Activated naive CD8-positive, alpha-beta T cell treated with anti-CD3 and anti-CD28 coated beads, Interleukin-2, amount 50 U/mL, for 24 hours (primary cell): Measurements from ENCODE around the gene S100A2.
"Not testable (repeated sequence)": the region's sequence is repeated elsewhere in the genome, so short reads cannot be mapped to it uniquely, and the experiment has no call there.

ENCODE experiments used
- ATAC-seq: fragments of 150-1000 bp; cut with Tn5 transposase; one replicate; pipeline ENCODE4 v1.10.0; 2021
- DNase-seq: peaks from one replicate; pipeline ENCODE4 v3.0.0; 2021
- H3K27ac Mint-ChIP-seq: one replicate; pipeline ENCODE4 v1.8.0; 2021; ENCODE audit warnings: mild to moderate bottlenecking, mixed read lengths
- H3K27me3 Mint-ChIP-seq: one replicate; pipeline ENCODE4 v1.8.0; 2021; ENCODE audit warnings: mixed read lengths
- H3K36me3 Mint-ChIP-seq: one replicate; pipeline ENCODE4 v1.8.0; 2021; ENCODE audit warnings: low read depth, mixed read lengths
- H3K4me1 Mint-ChIP-seq: one replicate; pipeline ENCODE4 v1.8.0; 2021; ENCODE audit warnings: mixed read lengths
- H3K4me3 Mint-ChIP-seq: one replicate; pipeline ENCODE4 v1.8.0; 2021; ENCODE audit warnings: mild to moderate bottlenecking, moderate library complexity, mixed read lengths
- H3K9me3 Mint-ChIP-seq: one replicate; pipeline ENCODE4 v1.8.0; 2021; ENCODE audit warnings: mixed read lengths

Gene S100A2

DNA sequence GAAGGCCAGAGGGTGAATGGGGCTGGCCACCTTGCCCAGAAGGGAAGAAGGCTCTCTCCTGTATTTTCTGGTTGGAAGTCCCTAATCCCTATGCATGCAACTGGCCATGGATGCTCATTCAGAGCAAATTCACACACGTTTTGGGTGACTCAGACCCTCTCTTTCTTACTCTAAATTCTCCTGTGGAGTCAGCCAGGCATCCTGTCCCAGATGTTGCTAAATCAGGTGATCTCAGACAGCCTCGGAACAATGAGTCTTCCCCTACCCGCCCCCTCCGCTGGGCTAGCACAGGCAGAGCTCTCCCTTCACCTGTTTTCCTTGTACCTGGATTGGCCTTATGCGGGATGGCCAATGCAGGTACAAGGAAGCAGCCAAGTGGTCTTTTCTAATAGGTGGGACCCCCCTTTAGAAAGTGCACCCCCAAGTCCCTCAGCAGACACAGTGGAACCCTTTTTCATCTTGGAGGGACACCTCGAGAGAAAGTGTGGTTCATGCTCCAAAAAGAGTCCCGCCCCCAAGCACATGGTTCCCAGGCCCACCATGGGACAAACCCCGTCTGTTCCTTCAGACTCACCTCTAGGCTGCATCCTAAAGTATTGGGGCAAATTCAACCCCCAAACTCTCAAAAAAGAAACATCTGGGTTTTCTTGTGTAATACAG, 38.5 kb downstream of the S100A2 start:
- no peaks in the 10 kb centered on the region for H3K36me3 Mint-ChIP-seq
- H3K27me3 Mint-ChIP-seq = no peaks in the 10 kb centered on the region
- no peak overlapping the region for H3K4me3 Mint-ChIP-seq
- H3K27ac Mint-ChIP-seq = no peak overlapping the region
- peaks cover 23% of the 10 kb centered on the region for H3K4me1 Mint-ChIP-seq
- ATAC-seq = no peak
- no peak for DNase-seq
- H3K9me3 Mint-ChIP-seq = no peaks in the 10 kb centered on the region

DNA sequence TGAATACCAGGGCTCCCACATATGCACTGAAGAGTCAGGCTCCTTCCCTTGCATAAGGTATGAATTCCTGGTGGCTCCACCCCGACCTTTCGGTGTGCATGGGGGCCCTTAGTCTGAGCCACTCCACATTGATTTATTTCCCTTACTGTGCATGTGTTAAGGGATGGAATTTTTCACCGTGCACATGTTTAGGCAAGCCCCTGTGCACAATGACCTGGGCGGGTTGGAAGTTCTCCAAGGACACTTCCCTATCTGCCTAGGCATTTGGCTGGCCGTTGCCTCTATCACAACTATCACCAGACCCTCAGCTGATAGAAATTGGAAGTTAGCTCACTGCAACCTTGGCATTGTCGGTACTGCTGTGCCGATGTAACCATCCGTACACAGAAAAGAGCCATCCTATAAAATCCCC, 39.5 kb downstream of the S100A2 start:
- no peaks in the 10 kb centered on the region for H3K36me3 Mint-ChIP-seq
- DNase-seq = no peak
- ATAC-seq = no peak

DNA sequence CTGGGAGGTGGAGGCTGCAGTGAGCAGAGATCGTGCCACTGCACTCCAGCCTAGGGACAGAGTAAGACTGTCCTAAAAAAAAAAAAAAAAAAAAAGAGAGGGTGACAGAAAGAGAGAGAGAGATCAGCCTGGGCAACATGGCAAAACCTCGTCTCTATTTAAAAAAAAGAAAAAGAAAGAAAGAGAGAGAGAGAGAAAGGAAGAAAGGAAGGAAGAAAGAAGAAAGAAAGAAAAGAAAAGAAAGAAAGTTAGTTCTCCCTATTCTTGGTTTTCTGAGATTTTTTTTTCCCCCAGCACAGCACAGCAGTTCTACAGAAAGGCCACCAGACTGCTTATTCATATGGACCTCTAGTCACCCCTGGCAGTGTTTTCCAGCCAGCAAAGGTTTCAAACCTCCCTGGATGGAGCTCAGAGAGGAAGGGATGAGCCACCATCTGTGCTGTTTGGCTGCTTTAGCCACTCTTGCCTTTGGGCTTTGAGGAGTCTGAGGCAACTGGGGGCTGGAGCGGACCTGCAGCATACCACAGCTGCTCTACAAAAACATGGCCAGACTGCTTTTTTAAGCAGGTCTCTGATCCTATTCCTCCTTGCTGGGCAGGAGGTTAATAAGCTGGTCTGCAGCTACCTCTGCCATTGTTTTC, 40.4 kb downstream of the S100A2 start:
- DNase-seq (no peak), ATAC-seq (no peak)
- Mint-ChIP-seq H3K4me1 (peaks cover 5% of the 10 kb centered on the region), H3K27ac (no peak overlapping the region), H3K9me3 (no peaks in the 10 kb centered on the region), H3K4me3 (no peak overlapping the region), H3K36me3 (no peaks in the 10 kb centered on the region), H3K27me3 (no peaks in the 10 kb centered on the region)

More for the DNA sequence above, 39.5 kb downstream of the S100A2 start:
- H3K9me3 Mint-ChIP-seq = no peaks in the 10 kb centered on the region
- H3K4me1 Mint-ChIP-seq = peaks cover 13% of the 10 kb centered on the region
- no peak overlapping the region for H3K27ac Mint-ChIP-seq
- H3K4me3 Mint-ChIP-seq = no peak overlapping the region
- no peaks in the 10 kb centered on the region for H3K27me3 Mint-ChIP-seq

DNA sequence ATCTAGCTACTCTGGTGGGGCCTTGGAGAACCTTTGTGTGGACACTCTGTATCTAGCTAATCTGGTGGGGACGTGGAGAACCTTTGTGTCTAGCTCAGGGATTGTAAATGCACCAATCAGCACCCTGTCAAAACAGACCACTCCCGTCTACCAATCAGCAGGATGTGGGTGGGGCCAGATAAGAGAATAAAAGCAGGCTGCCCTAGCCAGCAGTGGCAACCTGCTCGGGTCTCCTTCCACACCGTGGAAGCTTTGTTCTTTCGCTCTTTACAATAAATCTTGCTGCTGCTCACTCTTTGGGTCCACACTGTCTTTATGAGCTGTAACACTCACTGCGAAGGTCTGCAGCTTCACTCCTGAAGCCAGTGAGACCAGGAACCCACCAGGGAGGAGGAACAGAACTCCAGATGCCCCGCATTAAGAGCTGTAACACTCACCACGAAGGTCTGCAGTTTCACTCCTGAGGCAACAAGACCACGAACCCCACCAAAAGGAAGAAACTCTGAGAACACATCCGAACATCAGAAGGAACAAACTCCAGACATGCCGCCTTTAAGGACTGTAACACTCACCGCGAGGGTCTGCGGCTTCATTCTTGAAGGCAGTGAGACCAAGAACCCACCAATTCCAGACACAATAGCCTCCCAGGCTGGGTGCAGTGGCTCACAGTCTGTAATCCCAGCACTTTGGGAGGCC, 43.1 kb downstream of the S100A2 start:
- H3K36me3 Mint-ChIP-seq, ATAC-seq, H3K27ac Mint-ChIP-seq, DNase-seq, H3K27me3 Mint-ChIP-seq, H3K9me3 Mint-ChIP-seq, H3K4me1 Mint-ChIP-seq: not testable (repeated sequence)
- H3K4me3 Mint-ChIP-seq = peak overlapping the region; percentile 8

DNA sequence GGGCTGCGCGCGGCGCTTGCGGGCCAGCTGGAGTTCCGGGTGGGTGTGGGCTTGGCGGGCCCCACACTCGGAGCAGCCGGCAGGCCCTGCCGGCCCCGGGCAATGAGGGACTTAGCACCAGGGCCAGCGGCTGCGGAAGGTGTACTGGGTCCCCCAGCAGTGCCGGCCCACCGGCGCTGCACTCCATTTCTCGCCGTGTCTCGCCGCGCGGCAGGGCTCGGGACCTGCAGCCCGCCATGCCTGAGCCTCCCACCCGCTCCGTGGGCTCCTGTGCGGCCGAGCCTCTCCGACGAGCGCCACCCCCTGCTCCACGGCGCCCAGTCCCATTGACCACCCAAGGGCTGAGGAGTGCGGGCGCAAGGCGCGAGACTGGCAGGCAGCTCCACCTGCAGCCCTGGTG, 43.8 kb downstream of the S100A2 start:
- not testable (repeated sequence) for H3K4me1 Mint-ChIP-seq, H3K36me3 Mint-ChIP-seq, H3K9me3 Mint-ChIP-seq, H3K27me3 Mint-ChIP-seq, H3K4me3 Mint-ChIP-seq, DNase-seq, H3K27ac Mint-ChIP-seq, ATAC-seq

DNA sequence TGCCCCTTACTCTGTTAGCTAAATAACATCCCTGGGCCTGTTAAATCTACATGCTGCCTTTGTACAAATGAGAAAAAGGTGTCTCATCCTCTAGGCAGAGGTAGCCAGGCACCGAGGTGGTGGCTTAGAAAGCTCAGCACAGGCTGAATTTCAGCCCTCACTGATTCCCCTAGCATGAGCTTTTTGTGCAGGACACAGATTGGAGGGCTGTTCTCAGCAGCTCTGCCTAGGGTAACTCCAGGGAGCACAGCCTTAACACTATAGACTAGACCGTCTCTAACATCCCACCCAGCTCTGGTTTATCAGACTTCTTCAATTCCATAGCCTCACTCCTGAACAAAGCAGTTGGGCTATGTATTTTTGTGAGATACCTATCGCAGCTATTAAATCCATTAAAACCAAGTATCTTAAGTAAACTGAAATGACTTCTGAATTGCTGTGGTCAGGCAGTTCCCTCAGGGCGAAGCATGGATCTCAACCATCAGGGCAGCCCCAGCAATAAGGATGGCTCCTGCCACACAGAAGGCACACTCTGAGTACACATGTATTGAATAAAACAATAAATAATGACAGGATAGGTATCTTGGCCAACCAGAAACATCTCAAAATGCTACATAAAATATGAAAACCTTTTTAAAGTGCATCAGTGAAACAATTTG, 44.7 kb downstream of the S100A2 start:
- H3K4me1 Mint-ChIP-seq = peaks cover 5% of the 10 kb centered on the region
- no peaks in the 10 kb centered on the region for H3K27me3 Mint-ChIP-seq
- H3K36me3 Mint-ChIP-seq = no peaks in the 10 kb centered on the region
- ATAC-seq (no peak), DNase-seq (no peak)
- no peak overlapping the region for H3K4me3 Mint-ChIP-seq
- H3K27ac Mint-ChIP-seq = no peak overlapping the region
- no peaks in the 10 kb centered on the region for H3K9me3 Mint-ChIP-seq

DNA sequence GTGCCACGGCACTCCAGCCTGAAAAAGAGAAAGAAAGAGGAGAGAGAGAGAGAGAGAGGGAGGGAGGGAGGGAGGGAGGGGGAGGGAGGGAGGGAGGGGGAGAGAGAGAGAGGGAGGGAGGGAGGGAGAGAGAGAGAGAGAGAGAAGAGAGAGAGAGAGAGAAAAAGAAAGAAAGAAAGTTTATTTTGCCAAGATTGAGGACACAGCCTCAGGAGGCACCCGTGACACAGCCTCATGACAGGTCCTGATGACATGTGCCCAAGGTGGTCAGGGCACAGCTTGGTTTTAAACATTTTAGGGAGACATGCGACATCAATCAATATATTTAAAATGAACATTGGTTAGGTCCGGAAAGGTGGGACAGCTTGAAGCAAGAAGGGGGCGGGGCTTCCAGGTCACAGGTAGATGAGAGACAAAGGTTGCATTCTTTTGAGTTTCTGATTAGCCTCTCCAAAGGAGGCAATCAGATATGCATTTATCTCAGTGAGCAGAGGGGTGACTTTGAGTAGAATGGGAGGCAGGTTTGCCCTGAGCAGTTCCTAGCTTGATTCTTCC, 45.4 kb downstream of the S100A2 start:
- H3K4me1 Mint-ChIP-seq, H3K27me3 Mint-ChIP-seq, ATAC-seq, H3K27ac Mint-ChIP-seq, H3K36me3 Mint-ChIP-seq, DNase-seq, H3K4me3 Mint-ChIP-seq, H3K9me3 Mint-ChIP-seq: not testable (repeated sequence)

DNA sequence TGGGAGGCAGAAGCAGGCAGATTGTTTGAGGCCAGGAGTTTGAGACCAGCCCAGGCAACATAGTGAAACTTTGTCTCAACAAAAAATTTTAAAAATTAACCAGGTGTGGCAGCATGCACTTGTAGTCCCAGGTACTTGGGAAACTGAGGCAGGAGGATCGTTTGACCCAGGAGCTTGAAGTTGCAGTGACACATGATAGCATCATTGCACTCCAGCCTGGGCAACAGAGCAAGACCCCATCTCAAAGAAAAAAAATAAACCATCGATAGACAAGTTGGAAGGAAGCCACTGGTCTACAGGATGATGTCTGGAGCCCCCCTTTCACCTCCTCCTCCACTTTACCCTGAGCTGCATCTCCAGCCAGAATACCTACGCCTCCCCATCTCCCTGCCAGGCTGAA, 46.4 kb downstream of the S100A2 start:
- no peaks in the 10 kb centered on the region for H3K27me3 Mint-ChIP-seq
- no peaks in the 10 kb centered on the region for H3K9me3 Mint-ChIP-seq
- ATAC-seq = no peak
- no peak for DNase-seq
- no peak overlapping the region for H3K27ac Mint-ChIP-seq
- H3K36me3 Mint-ChIP-seq = no peaks in the 10 kb centered on the region
- peaks cover 5% of the 10 kb centered on the region for H3K4me1 Mint-ChIP-seq
- H3K4me3 Mint-ChIP-seq = no peak overlapping the region

DNA sequence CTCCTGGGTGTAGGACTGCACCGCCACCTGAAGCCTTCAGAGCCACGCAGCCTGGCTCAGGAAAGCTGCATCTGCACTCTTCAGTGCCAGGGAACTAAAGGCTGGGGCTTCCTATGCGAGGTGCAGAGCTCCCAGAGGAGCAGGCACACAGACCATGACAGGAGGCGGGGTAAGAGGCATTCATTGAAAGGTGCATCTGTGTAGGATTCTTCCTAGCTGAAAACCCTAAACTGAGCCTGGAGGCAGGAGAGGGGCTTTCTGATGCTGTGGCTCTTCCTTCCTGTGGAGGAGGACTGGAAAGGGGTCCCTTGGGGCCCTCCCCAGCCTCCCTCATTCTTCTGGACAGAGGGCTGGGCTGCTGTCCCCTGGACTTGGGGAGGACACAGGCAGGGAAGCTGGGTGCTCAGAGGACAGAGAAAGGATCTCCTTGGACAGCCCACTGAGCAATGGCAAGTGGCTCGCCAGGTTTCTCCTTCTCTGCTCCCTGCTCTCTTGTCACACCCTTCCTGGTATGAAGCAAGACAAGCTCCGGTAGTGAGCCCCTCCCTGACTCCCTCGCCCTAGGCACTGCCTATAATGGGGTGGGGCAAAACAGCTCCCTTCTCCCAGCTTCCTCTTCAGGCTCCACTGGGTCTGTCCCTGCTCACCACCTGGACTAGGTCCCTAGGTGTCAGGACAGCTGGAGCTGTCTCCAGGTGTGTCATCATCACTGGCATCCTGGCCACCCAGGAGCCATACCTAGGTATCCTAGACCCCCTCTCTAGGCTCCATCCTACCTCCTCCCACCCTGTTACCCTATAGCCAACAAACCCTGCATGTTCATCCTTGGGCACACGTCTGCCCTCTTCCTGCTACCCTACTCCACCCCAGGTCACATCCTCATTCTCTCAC, 49.9 kb downstream of the S100A2 start:
- ATAC-seq (no peak), DNase-seq (no peak)
- H3K4me3 Mint-ChIP-seq = no peak overlapping the region
- H3K27ac Mint-ChIP-seq = no peak overlapping the region
- H3K4me1 Mint-ChIP-seq = peaks cover 13% of the 10 kb centered on the region
- peaks cover 1% of the 10 kb centered on the region for H3K27me3 Mint-ChIP-seq
- H3K9me3 Mint-ChIP-seq = no peaks in the 10 kb centered on the region
- no peaks in the 10 kb centered on the region for H3K36me3 Mint-ChIP-seq

DNA sequence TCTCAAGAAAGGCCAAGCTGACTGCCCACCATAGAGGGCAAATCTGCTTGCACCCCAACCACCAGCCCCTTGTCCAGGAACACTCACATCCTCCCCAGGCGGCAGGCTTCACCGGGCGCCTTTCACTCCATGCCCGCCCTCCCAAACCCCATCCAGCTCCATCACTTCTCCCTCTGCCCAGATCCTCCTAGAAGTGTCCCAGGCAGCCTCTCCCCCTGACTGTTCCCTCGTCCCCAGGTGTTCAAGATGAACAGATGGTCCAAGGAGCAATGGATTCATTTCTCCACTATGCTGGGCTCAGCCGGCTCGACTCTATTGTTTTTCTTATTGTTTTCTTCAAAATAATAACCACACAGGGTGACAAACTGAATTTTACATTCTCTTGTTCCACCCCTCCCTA, 52.0 kb downstream of the S100A2 start:
- H3K4me3 Mint-ChIP-seq = no peak overlapping the region
- H3K9me3 Mint-ChIP-seq = no peaks in the 10 kb centered on the region
- H3K27ac Mint-ChIP-seq = no peak overlapping the region
- DNase-seq (no peak), ATAC-seq (no peak)
- H3K36me3 Mint-ChIP-seq = no peaks in the 10 kb centered on the region
- H3K27me3 Mint-ChIP-seq = peaks cover 1% of the 10 kb centered on the region
- peaks cover 15% of the 10 kb centered on the region for H3K4me1 Mint-ChIP-seq

DNA sequence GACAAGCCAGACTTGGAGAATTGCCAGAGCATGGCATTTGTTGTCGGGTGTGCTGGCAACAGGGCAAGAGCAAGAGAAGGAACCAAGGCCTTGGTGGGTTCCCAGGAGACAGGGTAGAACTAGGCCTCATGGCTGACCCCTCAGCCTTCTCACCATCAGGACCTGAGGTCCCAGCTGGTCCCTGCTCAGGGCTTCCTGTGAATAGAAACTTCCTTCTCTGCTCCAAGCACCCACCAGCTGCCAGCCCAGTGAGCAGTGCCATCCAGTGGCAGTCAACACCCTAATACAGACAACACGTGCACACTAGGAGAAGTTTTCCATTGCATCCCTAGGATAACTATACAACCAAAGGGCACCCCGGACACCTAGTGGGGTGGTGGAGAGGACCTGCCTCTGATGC, 52.6 kb downstream of the S100A2 start:
- no peaks in the 10 kb centered on the region for H3K9me3 Mint-ChIP-seq
- H3K27ac Mint-ChIP-seq = no peak overlapping the region
- H3K36me3 Mint-ChIP-seq = no peaks in the 10 kb centered on the region
- H3K4me3 Mint-ChIP-seq = no peak overlapping the region
- ATAC-seq = no peak
- peaks cover 15% of the 10 kb centered on the region for H3K4me1 Mint-ChIP-seq
- peaks cover 1% of the 10 kb centered on the region for H3K27me3 Mint-ChIP-seq
- no peak for DNase-seq
